ENCODE data around the gene ANKRD66.
"Not testable (repeated sequence)": the region's sequence is repeated elsewhere in the genome, so short reads cannot be mapped to it uniquely, and the experiment has no call there.

ANKRD66 gene

GRCh38 chr6:46746696-46747095 is at the start of gene ANKRD66:
Gene ANKRD66 (plus strand): TSS chr6:46746933. CDS start chr6:46751949, 5,016 bp downstream.
- DNase-seq, result no peak

- no peak for DNase-seq
These were observed 46.8 kb upstream of the ANKRD66 start for GRCh38 chr6:46699970-46700369.

GRCh38 chr6:46704562-46704961 is 42.2 kb upstream of the ANKRD66 start:
- DNase-seq, result peak; percentile 2 to 13

GRCh38 chr6:46706464-46706863 is 40.3 kb upstream of the ANKRD66 start:
- no peak for DNase-seq

- no peak for DNase-seq
These were observed 35.2 kb upstream of the ANKRD66 start for GRCh38 chr6:46711491-46711890.

- DNase-seq, result peak in 1 of 2 donors; percentile 23
These were observed 31.6 kb upstream of the ANKRD66 start for GRCh38 chr6:46715141-46715540.

- no peak for DNase-seq
These were observed 27.6 kb upstream of the ANKRD66 start for GRCh38 chr6:46719099-46719498.

GRCh38 chr6:46720401-46720800 is 26.3 kb upstream of the ANKRD66 start:
- DNase-seq, result no peak

- DNase-seq, result no peak
These were observed 16.9 kb upstream of the ANKRD66 start for GRCh38 chr6:46729787-46730326.

GRCh38 chr6:46730921-46731461 is 15.7 kb upstream of the ANKRD66 start:
- no peak for DNase-seq

GRCh38 chr6:46733341-46733801 is 13.4 kb upstream of the ANKRD66 start:
- no peak for DNase-seq

GRCh38 chr6:46734867-46735719 is 11.6 kb upstream of the ANKRD66 start, which contains the start of gene PLA2G7:
Gene PLA2G7 (minus strand): TSS chr6:46735375. CDS start chr6:46722891, 12,484 bp downstream.
- no peak for DNase-seq

GRCh38 chr6:46735720-46736031 is 11.1 kb upstream of the ANKRD66 start:
- no peak for DNase-seq

GRCh38 chr6:46736906-46737305 is 9.8 kb upstream of the ANKRD66 start:
- no peak for DNase-seq

- no peak for DNase-seq
These were observed 5.3 kb upstream of the ANKRD66 start for GRCh38 chr6:46741482-46741881.

GRCh38 chr6:46741910-46742309 is 4.8 kb upstream of the ANKRD66 start:
- no peak for DNase-seq

GRCh38 chr6:46743425-46744158 is 3.1 kb upstream of the ANKRD66 start:
- DNase-seq, result no peak

- not testable (repeated sequence) for DNase-seq
These were observed 2.5 kb upstream of the ANKRD66 start for GRCh38 chr6:46744159-46744725.

- DNase-seq, result no peak
These were observed 760 bp upstream of the ANKRD66 start for GRCh38 chr6:46745973-46746372.

GRCh38 chr6:46748940-46749503 is 2.3 kb downstream of the ANKRD66 start:
- no peak for DNase-seq

GRCh38 chr6:46749731-46750130 is 3.0 kb downstream of the ANKRD66 start:
- DNase-seq, result no peak

GRCh38 chr6:46751658-46752057 is 4.9 kb downstream of the ANKRD66 start:
- DNase-seq, result no peak

GRCh38 chr6:46755865-46756264 is 9.1 kb downstream of the ANKRD66 start:
- no peak for DNase-seq

All from CD4-positive, alpha-beta T cell treated with Interleukin-4 for 1 hour (primary cell).